K562 (cell line): ENCODE results near the gene CITED2. TPM values are rescaled to one million over a fixed set of nuclear protein-coding genes. Genes with fewer than 3 reads are reported as not detected.
"Not testable (repeated sequence)": the region's sequence is repeated elsewhere in the genome, so short reads cannot be mapped to it uniquely, and the experiment has no call there.

Source experiments
- ATAC-seq: fragments of 200-7000 bp; cut with Tn5 transposase; 3 replicates; pipeline ENCODE4 v1.9.1; 2020; ENCODE audit warnings: moderate library complexity
- BruUV-seq: library from RNA; stranded (reverse); fragments of 400-500 nt; replicated peaks from 2 replicates; lab custom pipeline; 2021; lab: Mats Ljungman, UMichigan
- CTCF ChIA-PET: fragments of 300-600 bp; formaldehyde crosslinking; extraction: SDS; loops from one replicate; lab custom pipeline; 2021; ENCODE audit warnings: low intra/inter-chr PET ratio; lab: Yijun Ruan, JAX
- POLR2A ChIA-PET: fragments of 300-600, 350-650 bp; sonication (Branson Sonifier 250); formaldehyde crosslinking; extraction: SDS; loops from one replicate; lab custom pipeline; 2021; ENCODE audit warnings: antibody characterized with exemption, inconsistent platforms; lab: Yijun Ruan, JAX
- DNase-seq, 4 experiments: peaks; one replicate each; pipeline versions ENCODE4 v3.0.0 to v3.0.0-alpha.2; 2011 to 2018; ENCODE audit warnings: low spot score in 3 of 4, mixed read lengths in 3 of 4; ENCODE audit errors: extremely low read depth in 1 of 4
- FAIRE-seq: peaks from 2 replicates; lab custom pipeline; 2011; peaks lifted over from hg19 to GRCh38; lab: Jason Lieb, UNC
- H2AFZ ChIP-seq: 2 replicates; pipeline ENCODE4 v1.6.0; 2011; ENCODE audit warnings: low read depth, low read length, control low read depth, inconsistent platforms
- H3K27ac ChIP-seq: fragments of 200-600 bp; 3 replicates; pipeline ENCODE4 v1.8.0; 2011; ENCODE audit warnings: low read depth, mild to moderate bottlenecking, control low read depth, inconsistent platforms, low read length, moderate library complexity, mixed read lengths; ENCODE audit errors: extremely low read depth
- H3K27me3 ChIP-seq, 2 experiments: fragments of 300-600 bp in 1 of 2; 2 replicates in 1 of 2; 3 replicates in 1 of 2; pipeline versions ENCODE4 v1.6.0 to v1.8.0; 2011; ENCODE audit warnings: inconsistent platforms in 2 of 2, low read length in 2 of 2, mild to moderate bottlenecking in 1 of 2, mixed read lengths in 1 of 2, moderate library complexity in 1 of 2; ENCODE audit not compliant: control insufficient read depth in 2 of 2, insufficient read depth in 2 of 2
- H3K36me3 ChIP-seq: fragments of 300-600 bp; 3 replicates; pipeline ENCODE4 v1.8.0; 2011; ENCODE audit warnings: mild to moderate bottlenecking, low read length, inconsistent platforms; ENCODE audit not compliant: control insufficient read depth, insufficient read depth
- H3K4me1 ChIP-seq, 2 experiments: fragments of 200-600 bp in 1 of 2; replicated peaks in 1 of 2; 2 replicates in 1 of 2; 3 replicates in 1 of 2; pipeline versions ENCODE4 v1.5.1 to v1.8.0; 2011; ENCODE audit warnings: inconsistent platforms in 2 of 2, low read length in 2 of 2, mild to moderate bottlenecking in 1 of 2, mixed read lengths in 1 of 2, moderate library complexity in 1 of 2; ENCODE audit not compliant: control insufficient read depth in 2 of 2, insufficient read depth in 2 of 2
- H3K4me2 ChIP-seq: 2 replicates; pipeline ENCODE4 v1.6.1; 2011; ENCODE audit warnings: low read length, control low read depth, inconsistent platforms, mixed read lengths; ENCODE audit not compliant: insufficient read depth
- H3K4me3 ChIP-seq: fragments of 200-600 bp; sonication (generic), shearing (Covaris generic); 2 replicates; pipeline ENCODE4 v1.5.1; 2016; ENCODE audit warnings: control low read depth, inconsistent platforms
- H3K79me2 ChIP-seq: fragments of 200-600 bp; 3 replicates; pipeline ENCODE4 v1.8.0; 2011; ENCODE audit warnings: low read length, inconsistent platforms; ENCODE audit not compliant: control insufficient read depth, insufficient read depth
- H3K9ac ChIP-seq, 2 experiments: 2 replicates each; pipeline versions ENCODE4 v1.6.0 to v1.6.1; 2011; ENCODE audit warnings: low read depth in 2 of 2, low read length in 2 of 2, control low read depth in 1 of 2, inconsistent platforms in 1 of 2, mild to moderate bottlenecking in 1 of 2, mixed read lengths in 1 of 2; ENCODE audit not compliant: insufficient read depth in 1 of 2
- H3K9me1 ChIP-seq: one replicate; pipeline ENCODE4 v1.6.0; 2011; ENCODE audit warnings: inconsistent platforms, mild to moderate bottlenecking, low read length, moderate library complexity; ENCODE audit not compliant: control insufficient read depth, insufficient read depth
- H3K9me3 ChIP-seq: replicated peaks from 2 replicates; pipeline ENCODE4 v1.5.1; 2011; ENCODE audit warnings: low read depth, low read length, inconsistent platforms; ENCODE audit not compliant: control insufficient read depth, insufficient read depth
- H4K20me1 ChIP-seq: replicated peaks from 2 replicates; pipeline ENCODE4 v1.6.1; 2011; ENCODE audit warnings: low read length, inconsistent platforms, mixed read lengths; ENCODE audit not compliant: control insufficient read depth, insufficient read depth
- ZNF146 ChIP-seq: IDR thresholded peaks from one replicate; pipeline ENCODE4 v1.6.1; 2018; ENCODE audit warnings: missing compliant biosample characterization; ENCODE audit not compliant: unreplicated experiment
- WGBS: fragments of 100-300 bp; shearing (Covaris generic); methylation state at CpG from one replicate; pipeline ENCODE4 v1.1.6; 2016; ENCODE audit warnings: low coverage, mixed read lengths; ENCODE audit not compliant: insufficient coverage; ENCODE audit errors: missing lambda C conversion rate; 5-methylcytosine and 5-hydroxymethylcytosine counted together
- in situ Hi-C: fragments of 300-500 bp; cut with MboI; formaldehyde crosslinking; loops from 4 replicates; pipeline ENCODE4 v1.15.0; 2018; ENCODE audit warnings: inconsistent platforms, mixed read lengths
- intact Hi-C: fragments of 100-400 bp; cut with micrococcal nuclease; formaldehyde crosslinking; loops from 2 replicates; pipeline ENCODE4 v1.14.2; 2022
- polyA plus RNA-seq, 8 experiments: library from polyadenylated mRNA; depleted of rRNA in 4 of 8; stranded (reverse) in 5 of 8; unstranded in 3 of 8; fragments of >200 nt; fragmentation: Nextera tagmentation in 2 of 8; fragmentation: Illumina TruSeq in 1 of 8; extraction: Ambion mirVana in 2 of 8; extraction: Trizol in 1 of 8; gene quantifications; 2 replicates each; pipeline versions ENCODE4 v1.2.1 to v1.2.3, GENCODE V29; 2011 to 2014; ENCODE audit warnings: inconsistent platforms in 1 of 8, missing spikeins in 1 of 8
- total RNA-seq, 7 experiments: library from RNA; depleted of rRNA in 6 of 7; stranded (reverse); fragments of >200 nt in 6 of 7; fragmentation: Illumina TruSeq in 2 of 7; extraction: Trizol in 2 of 7; gene quantifications; 2 replicates each; pipeline versions ENCODE4 v1.2.1 to v1.2.3, GENCODE V29; 2011 to 2021; ENCODE audit warnings: low replicate concordance in 1 of 7

CITED2 gene
- total and polyA plus RNA-seq, 9 of the 15 experiments (the other 6 are each of a cell fraction or from before 2014, with no cell fraction given): 0.21 to 86.1 (median 17.5) TPM

GRCh38 chr6:139363797-139364196 is 10.7 kb downstream of the CITED2 start:
- not testable (repeated sequence) for H3K79me2 ChIP-seq, H3K36me3 ChIP-seq, DNase-seq, H4K20me1 ChIP-seq, FAIRE-seq, H3K4me3 ChIP-seq, H3K9me1 ChIP-seq, H3K4me2 ChIP-seq, H2AFZ ChIP-seq, H3K27me3 ChIP-seq, BruUV-seq, H3K9ac ChIP-seq, ATAC-seq, H3K9me3 ChIP-seq, H3K27ac ChIP-seq
- in situ Hi-C loops (loop anchor here (10.0 kb wide), 2 partner anchors 631 to 1249 kb away; no protein-coding TSS in a partner anchor), intact Hi-C loops (loop anchor here (1.0 to 10.0 kb wide), 6 partner anchors 144 to 1247 kb away; no protein-coding TSS in a partner anchor)
- CTCF ChIA-PET: interaction anchor here (1.4 to 2.3 kb wide), 4 partner anchors 548 to 1248 kb away, joined by 5 to 19 read pairs (median 10); no protein-coding TSS in a partner anchor
- peak; percentile 61 for TF ChIP-seq ZNF146 (CRISPR knock-in tag)
- peaks cover 0 to 10% of the 10 kb centered on the region in 2 experiments; a peak in 3 of 5 replicates for H3K4me1 ChIP-seq
- POLR2A ChIA-PET: interaction anchor here (0.7 to 1.6 kb wide), 4 partner anchors 9 to 25 kb away, joined by 3 to 9 read pairs (median 4); partner anchors contain the start of gene CITED2
- 36% methylated on average over 4 of the region's 5 CpGs for WGBS

- H3K9me1 ChIP-seq, H3K79me2 ChIP-seq, H3K27ac ChIP-seq, FAIRE-seq, H3K36me3 ChIP-seq, H3K9ac ChIP-seq, H3K9me3 ChIP-seq, H2AFZ ChIP-seq, CTCF ChIA-PET, H3K4me3 ChIP-seq, H4K20me1 ChIP-seq, H3K27me3 ChIP-seq, BruUV-seq, POLR2A ChIA-PET, ATAC-seq, H3K4me2 ChIP-seq, H3K4me1 ChIP-seq, DNase-seq: not testable (repeated sequence)
- in situ Hi-C loops (loop anchor here (10.0 kb wide), 2 partner anchors 632 to 1248 kb away; no protein-coding TSS in a partner anchor), intact Hi-C loops (loop anchor here (10.0 kb wide), 1 partner anchor 938 kb away; no protein-coding TSS in a partner anchor)
- WGBS: 0% methylated on average over 1 of the region's 1 CpG
Measured at GRCh38 chr6:139363123-139363522, 11.3 kb downstream of the CITED2 start.
